Sigmoid colon (tissue), 7 donors: ENCODE results near the gene METTL24. TPM values are rescaled to one million over a fixed set of nuclear protein-coding genes. Genes with fewer than 3 reads are reported as not detected.

ENCODE experiments used
- DNase-seq: peaks from one replicate; pipeline ENCODE4 v3.0.0-alpha.2; 2019
- H3K27ac ChIP-seq, 4 donors: fragments of 200-600 bp; sonication (generic); one replicate each; pipeline ENCODE4 v1.5.1; 2016 to 2019; ENCODE audit warnings: mild to moderate bottlenecking in 1 of 4
- H3K27me3 ChIP-seq, 3 donors: fragments of 200-600 bp; sonication (generic); one replicate each; pipeline ENCODE4 v1.5.1; 2019; ENCODE audit warnings: mild to moderate bottlenecking in 1 of 3
- H3K36me3 ChIP-seq, 4 donors: fragments of 200-600 bp; sonication (generic); one replicate each; pipeline ENCODE4 v1.5.1; 2016 to 2019
- H3K4me1 ChIP-seq, 4 donors: fragments of 200-600 bp; sonication (generic); one replicate each; pipeline ENCODE4 v1.5.1; 2017 to 2019
- H3K4me3 ChIP-seq, 4 donors: fragments of 200-600 bp; sonication (generic); one replicate each; pipeline ENCODE4 v1.5.1; 2017 to 2019; ENCODE audit warnings: mild to moderate bottlenecking in 2 of 4, moderate library complexity in 1 of 4
- H3K9me3 ChIP-seq, 4 donors: fragments of 200-600 bp in 3 of 4; sonication (generic) in 3 of 4; one replicate each; pipeline versions ENCODE4 v1.5.1 to v1.6.1; 2013 to 2019
- EP300 ChIP-seq, 4 donors: sonication (generic); formaldehyde crosslinking; IDR thresholded peaks; one replicate each; pipeline ENCODE4 v1.6.1; 2017; ENCODE audit warnings: antibody characterized with exemption in 4 of 4
- POLR2A ChIP-seq, 2 donors: fragments of 450-650 bp; IDR thresholded peaks; one replicate each; pipeline ENCODE4 v1.6.1; 2016; ENCODE audit warnings: antibody characterized with exemption in 2 of 2, mild to moderate bottlenecking in 2 of 2, moderate library complexity in 2 of 2
- POLR2AphosphoS5 ChIP-seq, 4 donors: sonication (generic); formaldehyde crosslinking; IDR thresholded peaks; one replicate each; pipeline ENCODE4 v1.6.1; 2017; ENCODE audit warnings: antibody characterized with exemption in 4 of 4
- WGBS, 2 donors: extraction: QIAGEN DNeasy Blood & Tissue Kit; methylation state at CpG; one replicate each; pipeline ENCODE4 v1.1.7; 2013; 5-methylcytosine and 5-hydroxymethylcytosine counted together
- intact Hi-C: fragments of 100-400 bp; cut with DNase I; formaldehyde crosslinking; loops from one replicate; pipeline ENCODE4 v1.15.1; 2023
- polyA plus RNA-seq, 3 donors: library from polyadenylated mRNA; stranded (reverse); fragments of 200-250 nt; gene quantifications; one replicate each; pipeline ENCODE4 v1.2.3, GENCODE V29; 2013
- total RNA-seq, 4 donors: library from RNA; depleted of rRNA; stranded (reverse); fragments of >200 nt; gene quantifications; one replicate each; pipeline ENCODE4 v1.1.0, GENCODE V29; 2016
- TF ChIP-seq, protein P1 (sequence below), 4 experiments: fragments of 450-650 bp in 3 of 4; fragments of 200-600 bp in 1 of 4; IDR thresholded peaks; one replicate each; pipeline ENCODE4 v1.5.1; 2016 to 2019; ENCODE audit warnings: antibody characterized with exemption in 4 of 4, mild to moderate bottlenecking in 3 of 4, moderate library complexity in 2 of 4
- donor health status: healthy with polysubstance abuse.
- donor health status: Bipolar disorder and iron deficiency.
- donor health status: healthy.

The METTL24 gene
- total and polyA plus RNA-seq, 7 donors: 0.76 to 41.3 (median 38.8) TPM; not detected in 2

DNA sequence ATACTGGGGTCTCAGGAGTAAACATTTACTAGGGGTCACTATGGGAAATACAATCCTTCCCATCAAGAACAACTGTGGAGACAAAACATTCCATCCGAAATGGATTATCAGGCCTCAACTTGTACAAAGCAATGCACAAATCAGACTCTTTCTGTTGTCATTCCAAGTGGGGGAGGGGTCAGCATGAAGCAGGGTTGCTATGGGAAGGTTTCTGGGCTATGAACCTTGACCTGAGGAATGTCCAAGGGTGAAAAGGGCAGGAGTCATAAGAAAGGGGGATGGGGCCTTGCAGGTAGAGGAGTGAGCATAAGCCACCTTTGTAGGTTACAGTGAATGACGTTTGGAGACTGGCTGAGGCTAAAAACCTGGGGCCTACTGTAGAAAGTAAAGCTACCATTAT, 3.1 kb downstream of the METTL24 start:
- H3K27ac ChIP-seq: peak overlapping the region; percentile 93 to 98 (median 95)
- peak overlapping the region in 1 of 4 donors; percentile 74 for H3K4me3 ChIP-seq
- TF ChIP-seq EP300 (IDR thresholded peaks at IDR 0.05) (no peak), POLR2A (IDR thresholded peaks at IDR 0.05) (no peak), POLR2AphosphoS5 (IDR thresholded peaks at IDR 0.05) (no peak)
- TF ChIP-seq, protein P1, sequence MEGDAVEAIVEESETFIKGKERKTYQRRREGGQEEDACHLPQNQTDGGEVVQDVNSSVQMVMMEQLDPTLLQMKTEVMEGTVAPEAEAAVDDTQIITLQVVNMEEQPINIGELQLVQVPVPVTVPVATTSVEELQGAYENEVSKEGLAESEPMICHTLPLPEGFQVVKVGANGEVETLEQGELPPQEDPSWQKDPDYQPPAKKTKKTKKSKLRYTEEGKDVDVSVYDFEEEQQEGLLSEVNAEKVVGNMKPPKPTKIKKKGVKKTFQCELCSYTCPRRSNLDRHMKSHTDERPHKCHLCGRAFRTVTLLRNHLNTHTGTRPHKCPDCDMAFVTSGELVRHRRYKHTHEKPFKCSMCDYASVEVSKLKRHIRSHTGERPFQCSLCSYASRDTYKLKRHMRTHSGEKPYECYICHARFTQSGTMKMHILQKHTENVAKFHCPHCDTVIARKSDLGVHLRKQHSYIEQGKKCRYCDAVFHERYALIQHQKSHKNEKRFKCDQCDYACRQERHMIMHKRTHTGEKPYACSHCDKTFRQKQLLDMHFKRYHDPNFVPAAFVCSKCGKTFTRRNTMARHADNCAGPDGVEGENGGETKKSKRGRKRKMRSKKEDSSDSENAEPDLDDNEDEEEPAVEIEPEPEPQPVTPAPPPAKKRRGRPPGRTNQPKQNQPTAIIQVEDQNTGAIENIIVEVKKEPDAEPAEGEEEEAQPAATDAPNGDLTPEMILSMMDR (IDR thresholded peaks at IDR 0.05): no peak
- WGBS, 2 donors: 80 to 84% methylated on average over 2 of the region's 2 CpGs
- H3K9me3 ChIP-seq: no peaks in the 10 kb centered on the region
- no peaks in the 10 kb centered on the region for H3K36me3 ChIP-seq
- peaks cover 0 to 79% (median 74%) of the 10 kb centered on the region in 4 donors for H3K4me1 ChIP-seq
- intact Hi-C loops: loop anchor here (10.0 kb wide), 1 partner anchor 520 kb away; the partner anchor contains the start of gene AMD1
- no peaks in the 10 kb centered on the region for H3K27me3 ChIP-seq
- no peak for DNase-seq

- Histone ChIP-seq H3K4me3 (no peak overlapping the region), H3K36me3 (no peaks in the 10 kb centered on the region), H3K27me3 (no peaks in the 10 kb centered on the region), H3K9me3 (no peaks in the 10 kb centered on the region), H3K4me1 (peaks cover 0 to 82% (median 75%) of the 10 kb centered on the region in 4 donors), H3K27ac (peak overlapping the region; percentile 93 to 98 (median 95))
- DNase-seq: no peak
- 83 to 89% methylated on average over 2 of the region's 2 CpGs for WGBS, 2 donors
- intact Hi-C loops: loop anchor here (10.0 kb wide), 1 partner anchor 521 kb away; the partner anchor contains the start of gene AMD1
- no peak for TF ChIP-seq POLR2A (IDR thresholded peaks at IDR 0.05)
- TF ChIP-seq POLR2AphosphoS5 (IDR thresholded peaks at IDR 0.05): no peak
- TF ChIP-seq, protein P1 (IDR thresholded peaks at IDR 0.05): no peak
- no peak for TF ChIP-seq EP300 (IDR thresholded peaks at IDR 0.05)
Measured at GRCh38 chr6:110354153-110354552, 4.0 kb downstream of the METTL24 start.

- intact Hi-C loops: loop anchor here (10.0 kb wide), 1 partner anchor 521 kb away; the partner anchor contains the start of gene AMD1
- no peak for DNase-seq
- no peak for TF ChIP-seq EP300 (IDR thresholded peaks at IDR 0.05)
- TF ChIP-seq, protein P1 (IDR thresholded peaks at IDR 0.05): no peak
- no peak for TF ChIP-seq POLR2AphosphoS5 (IDR thresholded peaks at IDR 0.05)
- no peak for TF ChIP-seq POLR2A (IDR thresholded peaks at IDR 0.05)
- Histone ChIP-seq H3K36me3 (no peaks in the 10 kb centered on the region), H3K27ac (peak overlapping the region; percentile 93 to 98 (median 95)), H3K27me3 (no peaks in the 10 kb centered on the region), H3K4me3 (no peak overlapping the region), H3K9me3 (no peaks in the 10 kb centered on the region), H3K4me1 (peaks cover 0 to 82% (median 75%) of the 10 kb centered on the region in 4 donors)
- 74 to 79% methylated on average over 4 of the region's 4 CpGs for WGBS, 2 donors
Measured at GRCh38 chr6:110353457-110354001, 4.6 kb downstream of the METTL24 start.

DNA sequence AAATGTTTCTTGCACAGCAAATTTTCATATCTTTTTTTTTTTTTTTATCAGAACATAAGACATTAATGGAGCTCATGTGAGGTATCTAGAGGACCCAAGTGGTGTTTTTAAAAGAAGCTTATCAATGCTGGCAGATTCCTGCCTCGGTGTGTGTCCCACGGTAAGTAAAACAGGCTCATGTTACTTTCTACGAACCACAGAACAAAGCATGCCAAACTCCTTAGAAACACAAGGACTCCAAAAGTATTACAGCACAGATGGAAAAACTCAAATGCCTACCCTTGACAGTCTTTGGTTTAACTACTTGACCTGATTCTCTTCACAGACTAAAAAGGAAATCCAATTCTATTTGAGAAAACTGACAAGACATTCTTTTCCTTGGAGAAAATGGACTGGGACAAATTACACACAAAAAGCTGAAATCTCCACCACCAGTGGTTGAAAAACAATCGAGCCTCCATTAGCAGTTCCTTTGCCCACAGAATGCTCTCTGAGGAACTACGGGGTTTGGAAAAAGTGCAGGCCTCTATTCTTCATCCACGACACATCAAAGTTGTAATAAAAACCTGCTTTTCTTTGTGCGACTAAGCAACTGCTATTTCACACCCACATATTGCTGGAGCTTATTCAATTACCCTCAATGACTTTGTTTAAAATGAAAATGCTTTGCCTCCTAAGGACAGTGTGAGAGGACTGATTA, 5.4 kb downstream of the METTL24 start:
- H3K27ac ChIP-seq: peak overlapping the region; percentile 93 to 98 (median 95)
- peaks cover 0 to 87% (median 82%) of the 10 kb centered on the region in 4 donors for H3K4me1 ChIP-seq

More for the DNA sequence above, 5.4 kb downstream of the METTL24 start:
- intact Hi-C loops: loop anchor here (10.0 kb wide), 1 partner anchor 522 kb away; the partner anchor contains the start of gene AMD1
- 73 to 83% methylated on average over 7 of the region's 7 CpGs for WGBS, 2 donors
- Histone ChIP-seq H3K4me3 (peak overlapping the region in 1 of 4 donors; percentile 6), H3K9me3 (no peaks in the 10 kb centered on the region), H3K27me3 (no peaks in the 10 kb centered on the region), H3K36me3 (no peaks in the 10 kb centered on the region)
- TF ChIP-seq, protein P1 (IDR thresholded peaks at IDR 0.05): no peak
- peak in 3 of 4 donors; percentile 10 to 32 (median 19) for TF ChIP-seq EP300 (IDR thresholded peaks at IDR 0.05)
- TF ChIP-seq POLR2AphosphoS5 (IDR thresholded peaks at IDR 0.05): peak; percentile 22 to 82 (median 68)
- DNase-seq: no peak
